ENCODE results near the gene ACTL10. TPM values are rescaled to one million over a fixed set of nuclear protein-coding genes. Genes with fewer than 3 reads are reported as not detected.

The ACTL10 gene
- total RNA-seq, 4 donors from 2014 or later, result 0.54 to 2.7 (median 2.1) TPM

- Histone ChIP-seq H3K36me3 (peaks cover 0 to 35% of the 10 kb centered on the region in 2 donors), H3K4me3 (no peak overlapping the region), H3K27ac (no peak overlapping the region), H3K4me1 (peaks cover 0 to 9% (median 0%) of the 10 kb centered on the region in 3 donors), H3K27me3 (no peaks in the 10 kb centered on the region), H3K9me3 (no peaks in the 10 kb centered on the region)
- TF ChIP-seq POLR2A (IDR thresholded peaks at IDR 0.05) (no peak), POLR2AphosphoS5 (IDR thresholded peaks at IDR 0.05) (no peak), EP300 (IDR thresholded peaks at IDR 0.05) (no peak), CTCF (IDR thresholded peaks at IDR 0.05) (no peak)
- 79 to 96% methylated on average over 2 to 4 of the region's 8 CpGs for WGBS, 2 donors (ENCODE audit: low coverage in 1 of 2)
- no peak for ATAC-seq
These were observed 36.9 kb downstream of the ACTL10 start for GRCh38 chr20:33703498-33704137.

- Histone ChIP-seq H3K27me3 (no peaks in the 10 kb centered on the region), H3K4me3 (no peak overlapping the region), H3K9me3 (no peaks in the 10 kb centered on the region), H3K27ac (no peak overlapping the region), H3K4me1 (peaks cover 0 to 9% (median 0%) of the 10 kb centered on the region in 3 donors), H3K36me3 (peaks cover 0 to 35% of the 10 kb centered on the region in 2 donors)
- WGBS, 2 donors (ENCODE audit: low coverage in 1 of 2), result 71 to 100% methylated on average over 1 of the region's 11 CpGs
- TF ChIP-seq POLR2AphosphoS5 (IDR thresholded peaks at IDR 0.05), result no peak
- no peak for TF ChIP-seq POLR2A (IDR thresholded peaks at IDR 0.05)
- TF ChIP-seq CTCF (IDR thresholded peaks at IDR 0.05), result no peak
- no peak for TF ChIP-seq EP300 (IDR thresholded peaks at IDR 0.05)
- ATAC-seq, result no peak
These were observed 37.6 kb downstream of the ACTL10 start for GRCh38 chr20:33704197-33704924.

- 71 to 100% methylated on average over 4 of the region's 11 CpGs for WGBS, 2 donors (ENCODE audit: low coverage in 1 of 2)
- no peak for TF ChIP-seq POLR2A (IDR thresholded peaks at IDR 0.05)
- Histone ChIP-seq H3K27me3 (no peaks in the 10 kb centered on the region), H3K9me3 (no peaks in the 10 kb centered on the region), H3K36me3 (peaks cover 0 to 64% of the 10 kb centered on the region in 2 donors), H3K4me3 (no peak overlapping the region), H3K4me1 (peaks cover 0 to 7% (median 0%) of the 10 kb centered on the region in 3 donors), H3K27ac (no peak overlapping the region)
- ATAC-seq, result no peak
These were observed 40.9 kb downstream of the ACTL10 start for GRCh38 chr20:33707668-33708067.

- H3K27me3 ChIP-seq, result no peaks in the 10 kb centered on the region
- no peak for ATAC-seq
- H3K36me3 ChIP-seq, result peaks cover 0 to 77% of the 10 kb centered on the region in 2 donors
- H3K4me1 ChIP-seq, result no peaks in the 10 kb centered on the region
- TF ChIP-seq POLR2A (IDR thresholded peaks at IDR 0.05) (no peak), EP300 (IDR thresholded peaks at IDR 0.05) (no peak)
- no peak overlapping the region for H3K27ac ChIP-seq
- no peaks in the 10 kb centered on the region for H3K9me3 ChIP-seq
- WGBS, 2 donors (ENCODE audit: low coverage in 1 of 2), result 60% methylated on average over 1 of the region's 2 CpGs; no CpG with 5 or more reads in 1 of the 2 donors
- H3K4me3 ChIP-seq, result no peak overlapping the region
These were observed 42.7 kb downstream of the ACTL10 start for GRCh38 chr20:33709398-33709797.

GRCh38 chr20:33709905-33710541 lies 43.3 kb downstream of the ACTL10 start:
- 91 to 93% methylated on average over 8 to 14 of the region's 16 CpGs for WGBS, 2 donors (ENCODE audit: low coverage in 1 of 2)
- no peak overlapping the region for H3K27ac ChIP-seq

More at GRCh38 chr20:33709905-33710541, 43.3 kb downstream of the ACTL10 start:
- no peak for TF ChIP-seq POLR2A (IDR thresholded peaks at IDR 0.05)
- no peak for TF ChIP-seq EP300 (IDR thresholded peaks at IDR 0.05)
- TF ChIP-seq CTCF (IDR thresholded peaks at IDR 0.05), result no peak
- no peak for TF ChIP-seq POLR2AphosphoS5 (IDR thresholded peaks at IDR 0.05)
- Histone ChIP-seq H3K4me3 (no peak overlapping the region), H3K27me3 (no peaks in the 10 kb centered on the region), H3K9me3 (no peaks in the 10 kb centered on the region), H3K4me1 (no peaks in the 10 kb centered on the region), H3K36me3 (peaks cover 0 to 80% of the 10 kb centered on the region in 2 donors)
- ATAC-seq, result no peak
